Heart left ventricle (tissue), 16 donors: ENCODE data around the gene NPR1. TPM values are rescaled to one million over a fixed set of nuclear protein-coding genes. Genes with fewer than 3 reads are reported as not detected.
A peak's percentile ranks its signal among the peaks of the same experiment; 100 is the strongest.

Experiments
- ATAC-seq, 4 donors: fragments of 200-7000 bp; cut with Tn5 transposase; one replicate each; pipeline ENCODE4 v1.9.1; 2020 to 2022; ENCODE audit warnings: moderate library complexity in 4 of 4, mild to moderate bottlenecking in 3 of 4, moderate number of reproducible peaks in 1 of 4
- DNase-seq, 5 donors: peaks; one replicate each; pipeline ENCODE4 v3.0.0-alpha.2; 2020
- H3K27ac ChIP-seq, 12 donors: fragments of 200-600 bp; sonication (generic) in 4 of 12; one replicate each; pipeline versions ENCODE4 v1.5.0 to v1.8.0; 2016 to 2022; ENCODE audit warnings: mild to moderate bottlenecking in 2 of 12
- H3K27me3 ChIP-seq, 9 donors: fragments of 200-600 bp; sonication (generic) in 2 of 9; one replicate each; pipeline versions ENCODE4 v1.5.1 to v1.8.0; 2016 to 2022; ENCODE audit warnings: mild to moderate bottlenecking in 3 of 9
- H3K36me3 ChIP-seq, 9 donors: fragments of 200-600 bp; sonication (generic) in 2 of 9; one replicate each; pipeline versions ENCODE4 v1.5.0 to v1.8.0; 2018 to 2022; ENCODE audit warnings: mild to moderate bottlenecking in 2 of 9
- H3K4me1 ChIP-seq, 12 donors: fragments of 200-600 bp; sonication (generic) in 4 of 12; one replicate each; pipeline versions ENCODE4 v1.5.0 to v1.8.0; 2016 to 2022; ENCODE audit warnings: mild to moderate bottlenecking in 3 of 12
- H3K4me3 ChIP-seq, 12 donors: fragments of 200-600 bp; sonication (generic) in 4 of 12; one replicate each; pipeline versions ENCODE4 v1.5.0 to v1.8.0; 2017 to 2022; ENCODE audit warnings: mild to moderate bottlenecking in 9 of 12, moderate library complexity in 4 of 12
- H3K9me3 ChIP-seq, 12 donors: fragments of 200-600 bp; sonication (generic) in 4 of 12; one replicate each; pipeline versions ENCODE4 v1.5.0 to v1.8.0; 2016 to 2022; ENCODE audit warnings: mild to moderate bottlenecking in 1 of 12
- CTCF ChIP-seq, 12 donors: fragments of 200-600 bp; sonication (generic) in 4 of 12; IDR thresholded peaks; one replicate each; pipeline versions ENCODE4 v1.5.0 to v1.8.0; 2018 to 2022; ENCODE audit warnings: antibody characterized with exemption in 12 of 12, mild to moderate bottlenecking in 5 of 12
- POLR2A ChIP-seq, 2 donors: fragments of 450-650 bp; IDR thresholded peaks; one replicate each; pipeline ENCODE4 v1.6.1; 2017; ENCODE audit warnings: antibody characterized with exemption in 2 of 2, mild to moderate bottlenecking in 2 of 2, moderate library complexity in 2 of 2
- WGBS, 4 donors: extraction: QIAGEN DNeasy Blood & Tissue Kit in 2 of 4; methylation state at CpG; one replicate each; pipeline versions ENCODE4 v1.1.5 to v1.1.7; 2013 to 2018; 5-methylcytosine and 5-hydroxymethylcytosine counted together
- intact Hi-C, 10 donors: fragments of 100-400 bp; cut with DNase I; formaldehyde crosslinking; loops; one replicate each; pipeline versions ENCODE4 v1.11.1 to v1.14.2; 2022
- polyA plus RNA-seq, 2 donors: library from polyadenylated mRNA; stranded (reverse); fragments of 200-250 nt; gene quantifications; one replicate each; pipeline ENCODE4 v1.2.3, GENCODE V29; 2013
- total RNA-seq, 9 donors: library from RNA; depleted of rRNA in 2 of 9; stranded (reverse); fragments of >200 nt in 2 of 9; fragmentation: NEBNext Ultra II Directional in 3 of 9; extraction: Animal tissue kit (Norgen Biotek cat#: 25700) in 3 of 9; gene quantifications; one replicate each; pipeline versions ENCODE4 v1.1.0 to v1.2.4, GENCODE V29; 2016 to 2023
- donor health status: ischemic (EF 13 %, LVEDD 7.1; RV severe dilation, severe dysfunction).
- donor health status: healthy with polysubstance abuse.
- donor health status: DM: no; HTN: yes; CAD: no.
- donor health status: DM: no; HTN: no; CAD: no.
- donor health status: ischemic (EF 25% LVEDD 6.9; RV normal size, moderate dysfunction).
- donor health status: ischemic (EF 25% LVEDD 5.7; RV mildly dilated, moderate dysfunction).
- donor health status: healthy.
- donor health status: DM: yes; HTN: yes; CAD: no.
- donor health status: ischemic (EF 35%, LVEDD 5.7; RV mildly dilated, moderate dysfunction).
- donor health status: nonischemic (EF 11% LVEDD 7.7; RV severe dilation, severe dysfunction).
- donor health status: DM: yes; HTN: yes; CAD: no.
- donor health status: PGD.
- donor health status: ischemic (EF 29% LVEDD 5.4; RV normal size, mild dysfunction).
- donor health status: nonischemic (EF 23%, LVEDD 6.1; RV moderate dilation, normal function).

The NPR1 gene
- total and polyA plus RNA-seq, 11 donors = 7.1 to 26.9 (median 12.2) TPM

- Histone ChIP-seq H3K4me3 (no peak overlapping the region), H3K4me1 (peaks cover 0 to 29% (median 14%) of the 10 kb centered on the region in 12 donors), H3K9me3 (no peaks in the 10 kb centered on the region), H3K27ac (no peak overlapping the region), H3K27me3 (no peaks in the 10 kb centered on the region), H3K36me3 (peaks cover 0 to 8% (median 2%) of the 10 kb centered on the region in 9 donors)
- WGBS, 4 donors = 85 to 94% (median 90%) methylated on average over 3 of the region's 3 CpGs
- DNase-seq = no peak
- intact Hi-C loops = loop anchor here in 1 of 10 donors (10.0 kb wide), 1 partner anchor 81 kb away; no protein-coding TSS in a partner anchor
- ATAC-seq = no peak
- TF ChIP-seq POLR2A (IDR thresholded peaks at IDR 0.05) (no peak), CTCF (IDR thresholded peaks at IDR 0.05) (no peak)
Measured at GRCh38 chr1:153655333-153655732, 23.2 kb upstream of the NPR1 start.

- Histone ChIP-seq H3K27me3 (no peaks in the 10 kb centered on the region), H3K36me3 (peaks cover 0 to 41% (median 34%) of the 10 kb centered on the region in 9 donors), H3K9me3 (no peaks in the 10 kb centered on the region), H3K27ac (peak within 1 kb of the TSS; percentile 88 to 99 (median 96)), H3K4me3 (peak within 1 kb of the TSS; percentile 48 to 96 (median 82)), H3K4me1 (peaks cover 0 to 18% (median 12%) of the 10 kb centered on the region in 12 donors)
- intact Hi-C loops = loop anchor here in 1 of 10 donors (10.0 kb wide), 1 partner anchor 84 kb away; no protein-coding TSS in a partner anchor
- TF ChIP-seq POLR2A (IDR thresholded peaks at IDR 0.05) (peak in 1 of 2 donors; percentile 70), CTCF (IDR thresholded peaks at IDR 0.05) (peak in 7 of 12 donors; percentile 10 to 46 (median 29))
- ATAC-seq (peak; percentile 94 to 98 (median 98)), DNase-seq (peak; percentile 93 to 95 (median 95))
- 2 to 4% (median 3%) methylated on average over 27 to 53 of the region's 53 CpGs for WGBS, 4 donors
Measured at GRCh38 chr1:153658400-153659174, 19.9 kb upstream of the NPR1 start, which contains the start of gene SNAPIN. TSS of gene SNAPIN (plus strand) at chr1:153658703. CDS start at chr1:153658744, 41 bp downstream.

DNA sequence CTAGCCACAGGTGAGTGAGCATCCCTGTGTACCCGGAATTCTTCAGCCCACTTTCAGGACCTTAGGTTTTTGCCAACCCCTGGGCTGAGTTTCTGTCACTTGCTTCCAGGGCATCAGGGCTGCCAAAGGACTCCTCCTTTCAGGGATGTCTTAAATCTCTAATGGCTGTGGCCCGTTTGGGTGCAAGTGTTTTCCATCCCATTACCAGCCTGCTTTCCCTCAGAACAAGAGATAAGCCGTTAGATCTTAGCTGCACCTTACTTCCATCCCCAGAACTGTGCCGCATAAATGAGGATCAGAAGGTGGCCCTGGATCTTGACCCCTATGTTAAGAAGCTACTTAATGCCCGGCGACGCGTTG lies 19.3 kb upstream of the NPR1 start:
- peak overlapping the region; percentile 88 to 99 (median 96) for H3K27ac ChIP-seq
- peak in 1 of 5 donors; percentile 22 for DNase-seq
- TF ChIP-seq CTCF (IDR thresholded peaks at IDR 0.05) (no peak), POLR2A (IDR thresholded peaks at IDR 0.05) (no peak)
- intact Hi-C loops = loop anchor here in 1 of 10 donors (10.0 kb wide), 1 partner anchor 84 kb away; no protein-coding TSS in a partner anchor
- H3K4me3 ChIP-seq = peak overlapping the region; percentile 48 to 96 (median 82)
- peak in 2 of 4 donors; percentile 1 to 7 for ATAC-seq
- H3K27me3 ChIP-seq = no peaks in the 10 kb centered on the region
- peaks cover 0 to 18% (median 12%) of the 10 kb centered on the region in 12 donors for H3K4me1 ChIP-seq
- WGBS, 4 donors = 31 to 35% (median 34%) methylated on average over 8 of the region's 8 CpGs
- no peaks in the 10 kb centered on the region for H3K9me3 ChIP-seq
- peaks cover 0 to 47% (median 40%) of the 10 kb centered on the region in 9 donors for H3K36me3 ChIP-seq

- H3K36me3 ChIP-seq = peaks cover 0 to 52% (median 45%) of the 10 kb centered on the region in 9 donors
- no peaks in the 10 kb centered on the region for H3K9me3 ChIP-seq
- H3K27me3 ChIP-seq = no peaks in the 10 kb centered on the region
- intact Hi-C loops = loop anchor here in 4 of 10 donors (5.0 to 10.0 kb wide), 2 partner anchors 85 to 87 kb away; no protein-coding TSS in a partner anchor
- 79 to 82% (median 80%) methylated on average over 9 of the region's 9 CpGs for WGBS, 4 donors
- ATAC-seq = no peak
- TF ChIP-seq CTCF (IDR thresholded peaks at IDR 0.05) (no peak), POLR2A (IDR thresholded peaks at IDR 0.05) (no peak)
- peak overlapping the region in 6 of 12 donors; percentile 8 to 99 (median 98) for H3K27ac ChIP-seq
- peak in 1 of 5 donors; percentile 9 for DNase-seq
- H3K4me3 ChIP-seq = peak overlapping the region in 10 of 12 donors; percentile 67 to 96 (median 82)
- peaks cover 0 to 18% (median 12%) of the 10 kb centered on the region in 12 donors for H3K4me1 ChIP-seq
Measured at GRCh38 chr1:153659656-153660055, 18.8 kb upstream of the NPR1 start.
